NCI-H748 (cell line): ENCODE data around the gene PARP14.
"Not testable (repeated sequence)": the region's sequence is repeated elsewhere in the genome, so short reads cannot be mapped to it uniquely, and the experiment has no call there.

Experiments
- DNase-seq: peaks from one replicate; lab custom pipeline; 2025; ENCODE audit not compliant: unreplicated experiment; lab: John Stamatoyannopoulos, UW

PARP14 gene

GRCh38 chr3:122719273-122719921, 38.8 kb downstream of the PARP14 start:
- DNase-seq, result no peak

GRCh38 chr3:122725106-122725505, 44.5 kb downstream of the PARP14 start:
- DNase-seq, result no peak

GRCh38 chr3:122727294-122727693, 46.7 kb downstream of the PARP14 start:
- no peak for DNase-seq

- no peak for DNase-seq
Observed at GRCh38 chr3:122727766-122728165, 47.1 kb downstream of the PARP14 start.

DNA sequence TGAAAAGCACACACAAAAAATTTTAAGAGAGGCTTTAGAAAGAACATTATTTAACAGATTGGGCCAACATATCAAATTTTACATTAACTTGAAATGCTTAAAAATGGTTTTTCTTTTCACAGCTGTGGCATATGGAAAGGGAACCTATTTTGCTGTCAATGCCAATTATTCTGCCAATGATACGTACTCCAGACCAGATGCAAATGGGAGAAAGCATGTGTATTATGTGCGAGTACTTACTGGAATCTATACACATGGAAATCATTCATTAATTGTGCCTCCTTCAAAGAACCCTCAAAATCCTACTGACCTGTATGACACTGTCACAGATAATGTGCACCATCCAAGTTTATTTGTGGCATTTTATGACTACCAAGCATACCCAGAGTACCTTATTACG, 47.5 kb downstream of the PARP14 start:
- no peak for DNase-seq

DNA sequence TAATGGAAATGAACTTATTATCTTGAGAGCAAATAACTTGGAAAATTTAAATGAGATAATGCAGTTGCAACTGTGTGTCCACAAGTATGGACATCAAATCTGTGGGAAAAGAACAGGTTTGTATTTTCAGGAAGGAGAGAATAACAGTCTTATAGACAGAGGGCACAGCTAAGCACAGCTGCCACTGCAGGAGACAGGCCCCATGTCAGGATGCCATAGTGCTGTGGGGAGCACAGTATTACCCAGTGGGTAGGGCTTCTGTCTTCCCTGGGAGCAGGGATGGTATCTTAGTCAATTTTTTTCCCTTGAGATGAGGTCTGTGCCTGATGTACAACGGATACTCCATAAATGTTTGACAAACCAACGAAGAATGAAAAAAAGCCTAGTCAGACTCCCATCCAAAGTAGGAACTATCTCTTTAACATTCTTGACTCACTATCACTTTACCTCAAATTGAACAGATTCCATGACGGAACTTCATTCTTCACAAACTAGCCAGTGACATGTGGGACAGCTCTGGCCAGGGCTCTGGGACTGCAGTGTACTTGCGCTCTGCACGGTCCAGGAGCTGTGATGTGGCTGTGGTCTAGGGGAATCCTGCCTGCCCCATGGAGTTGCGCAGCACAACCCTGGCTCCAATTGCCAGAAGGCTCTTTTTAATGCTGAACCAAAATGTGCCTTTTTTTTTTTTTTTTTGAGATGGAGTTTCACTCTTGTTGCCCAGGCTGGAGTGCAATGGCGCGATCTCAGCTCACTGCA, 48.3 kb downstream of the PARP14 start:
- DNase-seq, result no peak

DNA sequence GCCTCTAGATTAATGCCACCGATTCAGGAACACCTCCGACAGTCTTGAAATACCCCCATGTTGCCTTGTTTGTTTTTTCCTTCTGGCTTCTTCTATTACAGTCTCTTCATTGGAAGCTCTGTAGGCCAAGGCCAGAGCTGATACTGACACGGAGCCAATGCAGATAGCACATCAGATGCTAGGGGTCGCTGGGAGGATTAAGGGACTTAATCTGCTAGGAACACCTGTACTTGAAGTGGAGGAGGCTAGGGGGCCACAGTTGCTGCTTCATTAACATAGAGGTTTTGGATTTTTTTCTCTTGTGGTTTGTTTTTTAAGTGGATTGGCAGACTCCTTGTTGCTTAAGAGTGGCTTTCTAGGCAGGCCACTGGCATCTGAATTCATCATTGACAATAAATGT, 49.6 kb downstream of the PARP14 start:
- DNase-seq, result no peak

- DNase-seq, result not testable (repeated sequence)
Observed at GRCh38 chr3:122732682-122733525, 52.3 kb downstream of the PARP14 start.

DNA sequence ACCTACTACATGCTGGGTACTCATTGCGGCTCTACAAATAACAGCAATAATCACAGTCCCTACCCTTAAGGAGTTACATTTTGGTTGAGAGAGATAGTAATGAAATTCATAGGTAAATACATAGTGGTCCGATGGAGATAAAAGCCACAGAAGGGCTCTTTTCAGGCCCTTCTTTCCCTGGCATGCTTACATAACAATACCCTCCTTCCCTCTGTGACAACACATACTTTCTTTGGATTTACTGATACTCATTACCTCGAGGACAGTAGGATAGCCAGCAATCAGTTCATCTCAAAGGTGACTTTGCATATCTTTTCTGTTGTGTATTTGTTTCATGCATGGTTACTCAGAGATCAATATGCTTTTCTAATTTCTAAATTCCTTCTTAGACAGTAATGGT, 58.5 kb downstream of the PARP14 start:
- no peak for DNase-seq

DNA sequence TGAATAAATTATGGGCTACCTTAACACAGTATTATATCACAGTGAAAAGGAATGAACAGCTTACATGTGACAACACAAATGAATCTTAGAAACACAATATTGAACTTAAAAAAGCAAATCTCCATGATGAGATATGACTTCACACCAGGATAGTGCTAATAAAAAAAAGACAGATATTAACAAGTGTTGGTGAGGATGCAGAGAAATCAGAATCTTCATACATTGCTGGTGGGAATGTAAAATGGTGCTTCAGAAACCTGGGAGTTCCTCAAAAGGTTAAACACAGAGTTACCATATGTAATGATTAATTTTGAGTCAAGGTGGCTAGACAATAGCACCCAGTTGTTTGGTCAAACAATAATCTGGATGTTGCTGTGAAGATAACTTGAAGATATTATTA, 61.6 kb downstream of the PARP14 start:
- no peak for DNase-seq

GRCh38 chr3:122743581-122744120, 63.0 kb downstream of the PARP14 start:
- no peak for DNase-seq

GRCh38 chr3:122745369-122746021, 64.9 kb downstream of the PARP14 start:
- no peak for DNase-seq

DNA sequence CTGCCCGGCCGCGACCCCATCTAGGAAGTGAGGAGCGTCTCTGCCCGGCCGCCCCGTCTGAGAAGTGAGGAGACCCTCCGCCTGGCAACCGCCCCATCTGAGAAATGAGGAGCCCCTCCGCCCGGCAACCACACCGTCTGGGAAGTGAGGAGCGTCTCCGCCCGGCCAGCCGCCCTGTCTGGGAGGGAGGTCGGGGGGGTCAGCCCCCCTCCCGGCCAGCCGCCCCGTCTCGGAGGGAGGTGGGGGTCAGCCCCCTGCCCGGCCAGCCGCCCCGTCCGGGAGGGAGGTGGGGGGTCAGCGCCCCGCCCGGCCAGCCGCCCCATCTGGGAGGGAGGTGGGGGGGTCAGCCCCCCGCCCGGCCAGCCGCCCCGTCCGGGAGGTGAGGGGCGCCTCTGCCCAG, 66.7 kb downstream of the PARP14 start:
- DNase-seq, result not testable (repeated sequence)

GRCh38 chr3:122748347-122748746, 67.7 kb downstream of the PARP14 start:
- no peak for DNase-seq

DNA sequence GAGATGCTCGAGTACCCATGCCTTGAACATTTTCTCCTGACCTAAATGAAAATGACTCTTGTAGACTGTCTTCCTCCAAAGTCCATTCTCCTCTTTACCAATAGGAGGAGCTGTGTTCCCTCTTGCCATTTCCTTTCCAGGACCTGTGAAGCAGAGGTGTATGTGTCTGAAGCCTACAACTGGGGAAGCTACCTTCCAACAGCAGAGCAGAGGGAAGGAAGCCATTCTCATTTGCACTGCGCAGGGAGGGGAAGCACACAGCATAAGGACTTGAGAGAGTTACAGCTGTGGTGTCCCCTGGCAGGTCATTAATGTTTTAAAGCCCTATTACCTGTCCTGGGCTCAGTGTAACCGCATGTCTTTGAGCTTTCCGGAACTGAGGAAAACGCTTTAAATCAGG, 74.3 kb downstream of the PARP14 start:
- DNase-seq, result no peak

DNA sequence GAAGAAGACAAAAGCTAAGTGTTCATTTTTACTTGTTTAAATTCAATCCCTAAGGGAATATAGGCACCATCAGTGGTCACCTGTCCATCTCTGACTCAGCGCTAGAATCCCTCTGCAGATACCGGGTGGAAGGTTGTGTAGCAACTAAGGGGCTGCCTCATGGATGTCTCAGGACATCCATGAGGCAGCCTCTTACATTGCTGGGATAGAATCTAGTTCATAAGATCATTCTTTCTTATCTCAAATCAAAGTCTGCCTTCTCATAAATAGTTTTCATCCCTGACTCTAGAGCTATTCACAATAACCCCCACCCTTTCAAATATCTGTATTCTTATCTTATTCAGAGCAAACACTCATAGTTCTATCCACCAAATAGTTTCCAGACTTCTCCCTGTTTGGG, 74.9 kb downstream of the PARP14 start:
- no peak for DNase-seq

- no peak for DNase-seq
Observed at GRCh38 chr3:122758877-122759560, 78.4 kb downstream of the PARP14 start.

- DNase-seq, result no peak
Observed at GRCh38 chr3:122760453-122761271, 80.0 kb downstream of the PARP14 start.

- no peak for DNase-seq
Observed at GRCh38 chr3:122766430-122766829, 85.8 kb downstream of the PARP14 start.
